ENCODE results near the gene AKAP1.

AKAP1 gene

DNA sequence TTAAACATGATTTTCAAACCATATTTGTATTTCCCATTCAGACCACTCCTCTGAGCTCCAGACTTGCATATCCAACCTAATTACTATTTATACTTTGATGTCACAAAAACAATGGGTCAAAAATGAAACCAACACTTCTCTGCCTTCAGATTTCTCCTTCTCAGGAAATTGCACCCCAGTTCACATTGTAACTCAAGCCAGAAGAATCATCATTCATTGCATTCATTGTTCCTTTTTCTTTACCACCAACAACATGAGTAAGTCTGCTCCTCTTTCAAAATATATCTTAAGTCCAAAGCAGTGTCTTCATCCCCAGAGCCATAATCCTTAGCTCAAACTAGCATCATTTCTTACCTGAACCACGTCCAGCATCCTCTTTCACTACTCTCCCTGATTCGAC is 2.6 kb upstream of the AKAP1 start:
- peaks cover 8% of the 10 kb centered on the region for H3K79me1 ChIP-seq (ENCODE audit: low read length)
- H2BK12ac ChIP-seq (ENCODE audit: low read length) = no peak overlapping the region
- H2BK5ac ChIP-seq (ENCODE audit: low read depth, low read length, poor library complexity) = no peak overlapping the region
- no peak overlapping the region for H3K27ac ChIP-seq (ENCODE audit: low read depth, low read length)
- H3K4ac ChIP-seq (ENCODE audit: low read depth, low read length) = no peak overlapping the region
- no peaks in the 10 kb centered on the region for H3K9me3 ChIP-seq (ENCODE audit: insufficient read depth, low read depth, low read length)
- no peak overlapping the region for H2AK5ac ChIP-seq (ENCODE audit: low read length)
- no peak for DNase-seq
- no peaks in the 10 kb centered on the region for H3K36me3 ChIP-seq (ENCODE audit: control insufficient read depth in 1 of 2, insufficient read depth in 2 of 2, low read length in 2 of 2)
- no peak overlapping the region for H3K4me3 ChIP-seq (ENCODE audit: low read depth, low read length)
- WGBS (ENCODE audit: extremely low coverage, insufficient coverage, insufficient read length) = no CpG with 5 or more reads among the region's 2 CpGs
- H3K4me1 ChIP-seq (ENCODE audit: control insufficient read depth in 1 of 2, insufficient read depth in 2 of 2, low read length in 2 of 2) = peaks cover 0 to 6% of the 10 kb centered on the region in 2 experiments
- H4K12ac ChIP-seq (ENCODE audit: low read depth, low read length) = no peak overlapping the region
- no peak overlapping the region for H3K14ac ChIP-seq (ENCODE audit: low read length)
- H2BK120ac ChIP-seq (ENCODE audit: insufficient read depth, low read length, poor library complexity) = no peak overlapping the region
- H4K8ac ChIP-seq (ENCODE audit: low read depth, low read length) = no peak overlapping the region
- H3K4me2 ChIP-seq (ENCODE audit: low read length) = no peak overlapping the region
- H3K27me3 ChIP-seq (ENCODE audit: insufficient read depth, low read length) = no peaks in the 10 kb centered on the region
- peaks cover 3% of the 10 kb centered on the region for H3K79me2 ChIP-seq (ENCODE audit: control insufficient read depth, insufficient read depth, low read length, poor library complexity)
- H3K18ac ChIP-seq (ENCODE audit: low read length) = no peak overlapping the region
- H3K9ac ChIP-seq (ENCODE audit: low read length) = no peak overlapping the region
- no peak overlapping the region for H4K91ac ChIP-seq (ENCODE audit: low read depth, low read length)
- no peak overlapping the region for H3K23ac ChIP-seq (ENCODE audit: low read length)
- no peak overlapping the region for H2AFZ ChIP-seq (ENCODE audit: insufficient read depth, low read length, poor library complexity)

DNA sequence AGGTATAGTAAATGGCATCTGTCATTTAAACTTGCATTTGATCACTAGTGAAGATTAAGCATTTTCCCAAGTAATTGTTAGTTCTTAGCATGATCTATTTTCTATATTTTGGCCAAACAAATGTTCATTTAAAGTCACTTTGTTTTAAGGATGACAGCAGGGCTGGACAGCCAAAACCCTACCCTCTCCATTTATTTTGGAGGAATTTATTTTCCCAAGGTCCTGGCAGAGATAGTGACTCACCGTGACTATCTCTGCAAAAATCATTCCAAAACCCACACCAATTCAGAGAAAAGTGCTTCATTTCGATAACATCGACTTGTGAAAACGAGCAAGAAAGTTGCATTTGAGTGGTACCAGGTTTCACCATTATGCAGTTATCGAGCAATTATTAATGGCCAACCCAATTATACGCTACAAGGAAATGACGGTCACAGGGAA is 665 bp upstream of the AKAP1 start:
- Histone ChIP-seq H4K91ac (ENCODE audit: low read depth, low read length) (peak overlapping the region; percentile 96), H3K4me1 (ENCODE audit: control insufficient read depth in 1 of 2, insufficient read depth in 2 of 2, low read length in 2 of 2) (peaks cover 0 to 6% of the 10 kb centered on the region in 2 experiments), H3K27me3 (ENCODE audit: insufficient read depth, low read length) (no peaks in the 10 kb centered on the region), H2BK120ac (ENCODE audit: insufficient read depth, low read length, poor library complexity) (peak overlapping the region; percentile 93), H3K4me3 (ENCODE audit: low read depth, low read length) (peak overlapping the region; percentile 89), H3K9me3 (ENCODE audit: insufficient read depth, low read depth, low read length) (no peaks in the 10 kb centered on the region), H2BK5ac (ENCODE audit: low read depth, low read length, poor library complexity) (peak overlapping the region; percentile 89), H3K36me3 (ENCODE audit: control insufficient read depth in 1 of 2, insufficient read depth in 2 of 2, low read length in 2 of 2) (no peaks in the 10 kb centered on the region), H3K18ac (ENCODE audit: low read length) (peak overlapping the region; percentile 99), H2AK5ac (ENCODE audit: low read length) (no peak overlapping the region), H4K8ac (ENCODE audit: low read depth, low read length) (peak overlapping the region; percentile 97), H2BK12ac (ENCODE audit: low read length) (no peak overlapping the region), H4K12ac (ENCODE audit: low read depth, low read length) (peak overlapping the region; percentile 98), H3K27ac (ENCODE audit: low read depth, low read length) (peak overlapping the region; percentile 74), H3K4ac (ENCODE audit: low read depth, low read length) (peak overlapping the region; percentile 75), H2AFZ (ENCODE audit: insufficient read depth, low read length, poor library complexity) (peak overlapping the region; percentile 94), H3K14ac (ENCODE audit: low read length) (peak overlapping the region; percentile 99), H3K4me2 (ENCODE audit: low read length) (peak overlapping the region; percentile 92), H3K79me2 (ENCODE audit: control insufficient read depth, insufficient read depth, low read length, poor library complexity) (peaks cover 3% of the 10 kb centered on the region), H3K9ac (ENCODE audit: low read length) (peak overlapping the region; percentile 92), H3K23ac (ENCODE audit: low read length) (no peak overlapping the region), H3K79me1 (ENCODE audit: low read length) (peaks cover 8% of the 10 kb centered on the region)
- no CpG with 5 or more reads among the region's 7 CpGs for WGBS (ENCODE audit: extremely low coverage, insufficient coverage, insufficient read length)
- peak in 1 of 2 donors; percentile 68 for DNase-seq

DNA sequence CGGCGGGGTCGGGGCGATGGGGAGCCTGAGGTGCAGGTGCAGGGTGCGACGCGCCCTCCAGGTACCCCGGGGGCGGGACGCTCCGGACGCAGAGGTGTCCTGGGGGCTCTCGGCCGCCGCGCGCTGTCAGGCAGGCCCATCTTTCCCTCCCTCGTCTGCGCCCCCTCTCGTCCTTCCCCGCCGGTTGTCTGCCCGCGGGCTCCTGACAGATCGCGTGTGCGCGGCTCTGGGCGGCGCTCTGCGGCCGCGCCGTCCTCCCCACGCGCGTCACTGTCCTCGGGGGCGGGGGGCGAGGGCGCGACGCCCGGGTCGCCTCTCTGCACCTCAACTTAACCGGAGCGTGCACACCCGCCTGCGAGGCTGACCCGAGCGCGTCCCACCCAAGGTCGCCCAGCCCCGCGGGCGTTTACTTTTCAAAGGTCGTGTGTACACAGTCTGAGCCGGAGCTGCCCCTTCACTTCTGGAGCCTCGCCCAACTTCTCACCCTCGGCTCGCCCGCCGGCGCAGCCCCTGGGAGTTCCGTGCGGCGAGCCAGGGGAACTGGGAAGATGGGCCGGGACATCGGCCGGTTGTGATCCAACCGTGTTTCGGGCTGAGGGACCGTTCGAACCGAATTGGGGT is 512 bp downstream of the AKAP1 start:
- DNase-seq = peak; percentile 38 to 51
- Histone ChIP-seq H3K79me1 (ENCODE audit: low read length) (peaks cover 8% of the 10 kb centered on the region), H3K4me1 (ENCODE audit: control insufficient read depth in 1 of 2, insufficient read depth in 2 of 2, low read length in 2 of 2) (peaks cover 0 to 6% of the 10 kb centered on the region in 2 experiments), H3K4ac (ENCODE audit: low read depth, low read length) (no peak overlapping the region), H3K27me3 (ENCODE audit: insufficient read depth, low read length) (no peaks in the 10 kb centered on the region), H3K36me3 (ENCODE audit: control insufficient read depth in 1 of 2, insufficient read depth in 2 of 2, low read length in 2 of 2) (no peaks in the 10 kb centered on the region), H3K9ac (ENCODE audit: low read length) (peak overlapping the region; percentile 80), H2AK5ac (ENCODE audit: low read length) (no peak overlapping the region), H3K9me3 (ENCODE audit: insufficient read depth, low read depth, low read length) (no peaks in the 10 kb centered on the region), H3K18ac (ENCODE audit: low read length) (no peak overlapping the region), H3K4me3 (ENCODE audit: low read depth, low read length) (peak overlapping the region; percentile 82), H3K4me2 (ENCODE audit: low read length) (peak overlapping the region; percentile 84), H3K14ac (ENCODE audit: low read length) (peak overlapping the region; percentile 6), H2AFZ (ENCODE audit: insufficient read depth, low read length, poor library complexity) (peak overlapping the region; percentile 95), H2BK5ac (ENCODE audit: low read depth, low read length, poor library complexity) (peak overlapping the region; percentile 8), H2BK120ac (ENCODE audit: insufficient read depth, low read length, poor library complexity) (no peak overlapping the region), H3K27ac (ENCODE audit: low read depth, low read length) (peak overlapping the region; percentile 19), H4K12ac (ENCODE audit: low read depth, low read length) (peak overlapping the region; percentile 19), H3K23ac (ENCODE audit: low read length) (no peak overlapping the region), H3K79me2 (ENCODE audit: control insufficient read depth, insufficient read depth, low read length, poor library complexity) (peaks cover 3% of the 10 kb centered on the region), H4K91ac (ENCODE audit: low read depth, low read length) (peak overlapping the region; percentile 8), H2BK12ac (ENCODE audit: low read length) (no peak overlapping the region), H4K8ac (ENCODE audit: low read depth, low read length) (peak overlapping the region; percentile 14)
- no CpG with 5 or more reads among the region's 75 CpGs for WGBS (ENCODE audit: extremely low coverage, insufficient coverage, insufficient read length)

DNA sequence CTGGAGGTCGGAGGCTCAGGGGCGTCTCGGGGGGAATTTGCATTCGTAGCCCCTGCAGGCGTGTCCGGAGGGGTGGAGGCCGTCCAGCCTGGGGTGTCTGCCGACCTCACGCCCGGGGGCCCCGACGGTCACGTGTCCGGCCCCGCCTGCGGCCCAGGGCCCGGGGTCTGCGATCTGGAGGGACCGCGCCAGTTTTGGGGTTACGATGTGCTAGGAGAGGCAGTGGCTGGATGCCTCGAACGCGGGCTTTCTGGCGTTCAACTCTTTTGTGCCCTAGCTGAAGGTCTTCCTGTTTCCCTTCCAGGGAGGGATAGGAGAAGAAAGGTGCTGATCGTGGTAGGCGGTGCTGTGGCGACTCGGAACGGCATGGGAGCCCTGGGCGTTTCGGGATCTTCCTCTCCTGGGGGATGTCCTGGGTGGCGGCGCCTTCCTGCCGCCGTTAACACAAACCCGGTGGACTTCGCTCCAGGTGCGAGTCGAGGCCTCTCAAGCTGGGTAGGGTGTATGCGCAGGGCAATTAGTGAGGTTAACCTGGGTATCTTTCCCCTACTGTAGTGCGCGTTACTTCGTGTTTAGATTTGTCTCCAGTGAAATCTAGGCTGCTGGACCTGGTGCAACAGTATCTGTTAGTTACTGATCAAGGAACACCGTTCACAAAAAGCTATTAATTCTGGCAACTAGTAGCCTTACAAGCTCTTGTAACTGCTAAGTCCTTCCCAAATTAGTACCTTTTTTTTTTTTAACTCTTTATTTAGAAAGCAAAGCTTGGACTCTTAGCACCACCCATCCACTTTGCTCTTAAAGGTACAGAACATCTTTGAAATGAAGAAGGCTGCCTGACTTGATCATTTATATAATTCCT is 1.3 kb downstream of the AKAP1 start:
- Histone ChIP-seq H3K9ac (ENCODE audit: low read length) (peak overlapping the region; percentile 80), H3K9me3 (ENCODE audit: insufficient read depth, low read depth, low read length) (no peaks in the 10 kb centered on the region), H3K79me1 (ENCODE audit: low read length) (peaks cover 8% of the 10 kb centered on the region), H2AK5ac (ENCODE audit: low read length) (no peak overlapping the region), H4K12ac (ENCODE audit: low read depth, low read length) (no peak overlapping the region), H3K4ac (ENCODE audit: low read depth, low read length) (no peak overlapping the region), H3K27ac (ENCODE audit: low read depth, low read length) (no peak overlapping the region), H3K4me2 (ENCODE audit: low read length) (peak overlapping the region; percentile 84), H3K27me3 (ENCODE audit: insufficient read depth, low read length) (no peaks in the 10 kb centered on the region), H3K36me3 (ENCODE audit: control insufficient read depth in 1 of 2, insufficient read depth in 2 of 2, low read length in 2 of 2) (no peaks in the 10 kb centered on the region), H3K18ac (ENCODE audit: low read length) (peak overlapping the region; percentile 4), H2BK5ac (ENCODE audit: low read depth, low read length, poor library complexity) (no peak overlapping the region), H2AFZ (ENCODE audit: insufficient read depth, low read length, poor library complexity) (peak overlapping the region; percentile 95), H3K79me2 (ENCODE audit: control insufficient read depth, insufficient read depth, low read length, poor library complexity) (peaks cover 3% of the 10 kb centered on the region), H3K4me3 (ENCODE audit: low read depth, low read length) (peak overlapping the region; percentile 82), H3K23ac (ENCODE audit: low read length) (no peak overlapping the region), H2BK120ac (ENCODE audit: insufficient read depth, low read length, poor library complexity) (peak overlapping the region; percentile 21), H4K91ac (ENCODE audit: low read depth, low read length) (peak overlapping the region; percentile 0), H2BK12ac (ENCODE audit: low read length) (no peak overlapping the region), H3K14ac (ENCODE audit: low read length) (peak overlapping the region; percentile 0), H4K8ac (ENCODE audit: low read depth, low read length) (peak overlapping the region; percentile 0), H3K4me1 (ENCODE audit: control insufficient read depth in 1 of 2, insufficient read depth in 2 of 2, low read length in 2 of 2) (peaks cover 0 to 6% of the 10 kb centered on the region in 2 experiments)
- WGBS (ENCODE audit: extremely low coverage, insufficient coverage, insufficient read length) = no CpG with 5 or more reads among the region's 45 CpGs
- peak; percentile 35 to 48 for DNase-seq

Data from trophoblast cell (in vitro differentiated cells and primary cell).